ENCODE results near the gene TMX3. TPM values are rescaled to one million over a fixed set of nuclear protein-coding genes. Genes with fewer than 3 reads are reported as not detected.

TMX3 gene
- total RNA-seq, 1 experiment from 2014 or later: 36.2 TPM

Other genes starting within 250 kb of the TMX3 start
- 0.84 and 1.3 TPM in 2 replicates for gene CCDC102B, start 83.0 kb upstream of the TMX3 start, total RNA-seq (2014; rRNA removed; shearing (Covaris generic))

Data from A172 (cell line).